Brain microvascular endothelial cell (primary cell): Measurements from ENCODE around the gene MYLK2.

ENCODE experiments used
- DNase-seq: peaks from one replicate; pipeline ENCODE4 v3.0.0-alpha.2; 2020
- H3K27ac ChIP-seq: fragments of 250-450 bp; sonication (Bioruptor Pico); 2 replicates; pipeline ENCODE4 v1.5.1; 2020; ENCODE audit warnings: mild to moderate bottlenecking, moderate library complexity
- H3K27me3 ChIP-seq: fragments of 250-450 bp; sonication (Bioruptor Pico); replicated peaks from 2 replicates; pipeline ENCODE4 v1.5.1; 2020; ENCODE audit warnings: mild to moderate bottlenecking
- H3K36me3 ChIP-seq: fragments of 250-450 bp; sonication (Bioruptor Pico); replicated peaks from 2 replicates; pipeline ENCODE4 v1.5.1; 2020; ENCODE audit warnings: mild to moderate bottlenecking
- H3K4me3 ChIP-seq: 2 replicates; pipeline ENCODE4 v1.5.1; 2011; ENCODE audit warnings: low read depth, mild to moderate bottlenecking, control low read depth, low read length, moderate library complexity
- CTCF ChIP-seq: IDR thresholded peaks from 2 replicates; pipeline ENCODE4 v1.5.1; 2011; ENCODE audit warnings: low read depth, mild to moderate bottlenecking, moderate library complexity, low read length, control low read depth, inconsistent platforms; ENCODE audit errors: missing control alignments
- in situ Hi-C: cut with HindIII; loops from 2 replicates; pipeline ENCODE4 v1.10.0; 2017; ENCODE audit warnings: low sequenced_read_pairs, low pct_ligation_motif_present

The MYLK2 gene

GRCh38 chr20:31871618-31871954, 52.4 kb downstream of the MYLK2 start:
- Histone ChIP-seq H3K27me3 (peaks cover 31% of the 10 kb centered on the region), H3K36me3 (no peaks in the 10 kb centered on the region), H3K4me3 (no peak overlapping the region), H3K27ac (no peak overlapping the region)
- no peak for DNase-seq
- in situ Hi-C loops: no loop called here
- no peak for TF ChIP-seq CTCF

- Histone ChIP-seq H3K27ac (no peak overlapping the region), H3K27me3 (peaks cover 31% of the 10 kb centered on the region), H3K4me3 (no peak overlapping the region), H3K36me3 (no peaks in the 10 kb centered on the region)
- in situ Hi-C loops: no loop called here
- no peak for DNase-seq
- no peak for TF ChIP-seq CTCF
These were observed 53.2 kb downstream of the MYLK2 start for GRCh38 chr20:31872406-31872805.

GRCh38 chr20:31875671-31876070, 56.5 kb downstream of the MYLK2 start:
- DNase-seq: no peak
- in situ Hi-C loops: no loop called here

GRCh38 chr20:31877684-31878083, 58.5 kb downstream of the MYLK2 start:
- Histone ChIP-seq H3K27me3 (peaks cover 3% of the 10 kb centered on the region), H3K27ac (no peak overlapping the region), H3K36me3 (no peaks in the 10 kb centered on the region), H3K4me3 (no peak overlapping the region)
- in situ Hi-C loops: no loop called here
- no peak for DNase-seq
- TF ChIP-seq CTCF: no peak

More at GRCh38 chr20:31875671-31876070, 56.5 kb downstream of the MYLK2 start:
- Histone ChIP-seq H3K27ac (no peak overlapping the region), H3K36me3 (no peaks in the 10 kb centered on the region), H3K4me3 (no peak overlapping the region), H3K27me3 (peaks cover 17% of the 10 kb centered on the region)
- TF ChIP-seq CTCF: no peak

- Histone ChIP-seq H3K4me3 (peak overlapping the region; percentile 70), H3K27ac (peak overlapping the region; percentile 74), H3K27me3 (no peaks in the 10 kb centered on the region), H3K36me3 (no peaks in the 10 kb centered on the region)
- peak; percentile 95 for DNase-seq
- TF ChIP-seq CTCF: peak; percentile 12
- in situ Hi-C loops: no loop called here
These were observed 60.2 kb downstream of the MYLK2 start for GRCh38 chr20:31879143-31879987.

- no peak for TF ChIP-seq CTCF
- H3K27ac ChIP-seq: no peak overlapping the region
- no peak for DNase-seq
- no peaks in the 10 kb centered on the region for H3K36me3 ChIP-seq
- H3K4me3 ChIP-seq: no peak overlapping the region
- in situ Hi-C loops: no loop called here
- no peaks in the 10 kb centered on the region for H3K27me3 ChIP-seq
These were observed 62.8 kb downstream of the MYLK2 start for GRCh38 chr20:31881945-31882344.
